Retinal pigment epithelial cell (primary cell): ENCODE data around the gene TPD52L1.

ENCODE experiments used
- DNase-seq: peaks from one replicate; pipeline ENCODE4 v3.0.0-alpha.2; 2010; ENCODE audit warnings: low read depth
- H3K4me3 ChIP-seq: 2 replicates; pipeline ENCODE4 v1.5.1; 2011; ENCODE audit warnings: mild to moderate bottlenecking, low read length, control low read depth, moderate library complexity
- CTCF ChIP-seq: conservative IDR thresholded peaks from 2 replicates; pipeline ENCODE4 v1.5.1; 2011; ENCODE audit warnings: low read depth, low read length, control low read depth, inconsistent platforms

The TPD52L1 gene

GRCh38 chr6:125188037-125188436 is 34.5 kb downstream of the TPD52L1 start:
- no peak for DNase-seq
- no peak overlapping the region for H3K4me3 ChIP-seq
- TF ChIP-seq CTCF: no peak

- TF ChIP-seq CTCF: no peak
- DNase-seq: no peak
Measured at GRCh38 chr6:125188594-125189203, 35.1 kb downstream of the TPD52L1 start.

GRCh38 chr6:125189494-125189893 is 35.9 kb downstream of the TPD52L1 start:
- DNase-seq: no peak
- no peak for TF ChIP-seq CTCF
- no peak overlapping the region for H3K4me3 ChIP-seq

More at GRCh38 chr6:125188594-125189203, 35.1 kb downstream of the TPD52L1 start:
- H3K4me3 ChIP-seq: no peak overlapping the region

- H3K4me3 ChIP-seq: no peak overlapping the region
- TF ChIP-seq CTCF: no peak
- no peak for DNase-seq
Measured at GRCh38 chr6:125190667-125191066, 37.1 kb downstream of the TPD52L1 start.

- no peak for DNase-seq
- no peak overlapping the region for H3K4me3 ChIP-seq
- TF ChIP-seq CTCF: peak; percentile 78
Measured at GRCh38 chr6:125191916-125192609, 38.5 kb downstream of the TPD52L1 start.

- no peak for TF ChIP-seq CTCF
- no peak for DNase-seq
- no peak overlapping the region for H3K4me3 ChIP-seq
Measured at GRCh38 chr6:125192610-125192930, 39.0 kb downstream of the TPD52L1 start.

- no peak for TF ChIP-seq CTCF
- DNase-seq: no peak
- H3K4me3 ChIP-seq: no peak overlapping the region
Measured at GRCh38 chr6:125193208-125193607, 39.6 kb downstream of the TPD52L1 start.
